D341Med (cell line): ENCODE data around the gene FNBP1.

Experiments used
- DNase-seq: peaks from one replicate; pipeline ENCODE4 v3.0.0; 2012; ENCODE audit warnings: low spot score

Gene FNBP1

DNA sequence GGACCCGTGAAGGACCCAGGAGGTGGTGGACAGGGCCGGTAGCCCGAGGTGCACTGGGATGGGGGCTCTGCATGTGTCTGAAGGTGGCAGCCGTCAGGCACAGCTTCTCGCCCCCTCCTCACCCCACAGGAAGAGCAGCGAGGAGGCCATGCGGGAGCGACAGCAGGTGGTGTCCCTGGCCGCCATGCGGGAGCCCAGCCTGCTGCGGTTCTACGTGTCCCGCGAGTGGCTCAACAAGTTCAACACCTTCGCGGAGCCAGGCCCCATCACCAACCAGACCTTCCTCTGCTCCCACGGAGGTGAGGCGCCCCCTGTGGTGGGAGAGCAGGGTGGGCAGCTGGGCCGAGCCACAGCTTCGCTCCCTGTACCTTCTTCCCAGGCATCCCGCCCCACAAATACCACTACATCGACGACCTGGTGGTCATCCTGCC lies 167.8 kb downstream of the FNBP1 start:
- no peak for DNase-seq

DNA sequence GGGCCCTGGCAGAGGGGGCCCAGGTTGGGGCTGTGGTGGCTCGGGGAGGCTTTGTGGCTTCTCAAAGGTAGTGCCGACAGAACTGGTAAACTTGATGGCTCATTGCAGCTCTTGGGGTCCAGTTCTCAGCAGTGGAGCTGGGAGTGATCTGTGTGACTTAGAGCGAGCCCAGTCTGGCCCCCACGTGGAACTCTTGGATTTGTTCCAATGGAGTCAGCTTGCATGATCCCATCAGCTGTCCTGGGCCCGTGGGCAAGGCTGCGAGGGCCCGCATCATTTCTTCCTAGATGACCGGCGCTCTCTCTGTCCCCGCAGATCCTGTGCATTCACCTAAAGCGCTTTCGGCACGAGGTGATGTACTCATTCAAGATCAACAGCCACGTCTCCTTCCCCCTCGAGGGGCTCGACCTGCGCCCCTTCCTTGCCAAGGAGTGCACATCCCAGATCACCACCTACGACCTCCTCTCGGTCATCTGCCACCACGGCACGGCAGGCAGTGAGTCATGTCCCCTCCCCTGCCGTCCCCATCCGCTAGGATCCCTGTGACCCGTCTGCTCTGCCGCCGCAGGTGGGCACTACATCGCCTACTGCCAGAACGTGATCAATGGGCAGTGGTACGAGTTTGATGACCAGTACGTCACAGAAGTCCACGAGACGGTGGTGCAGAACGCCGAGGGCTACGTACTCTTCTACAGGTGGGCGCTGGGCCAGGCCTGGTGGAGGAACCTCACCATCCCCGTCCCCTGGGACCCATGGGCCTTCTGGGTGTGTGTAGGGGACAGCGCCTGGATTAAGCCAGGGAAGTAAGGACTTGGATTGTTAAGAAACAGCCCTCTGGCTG lies 168.5 kb downstream of the FNBP1 start:
- no peak for DNase-seq

GRCh38 chr9:129873563-129874190 lies 169.3 kb downstream of the FNBP1 start:
- no peak for DNase-seq

- no peak for DNase-seq
Measured at GRCh38 chr9:129871046-129871445, 171.9 kb downstream of the FNBP1 start.

DNA sequence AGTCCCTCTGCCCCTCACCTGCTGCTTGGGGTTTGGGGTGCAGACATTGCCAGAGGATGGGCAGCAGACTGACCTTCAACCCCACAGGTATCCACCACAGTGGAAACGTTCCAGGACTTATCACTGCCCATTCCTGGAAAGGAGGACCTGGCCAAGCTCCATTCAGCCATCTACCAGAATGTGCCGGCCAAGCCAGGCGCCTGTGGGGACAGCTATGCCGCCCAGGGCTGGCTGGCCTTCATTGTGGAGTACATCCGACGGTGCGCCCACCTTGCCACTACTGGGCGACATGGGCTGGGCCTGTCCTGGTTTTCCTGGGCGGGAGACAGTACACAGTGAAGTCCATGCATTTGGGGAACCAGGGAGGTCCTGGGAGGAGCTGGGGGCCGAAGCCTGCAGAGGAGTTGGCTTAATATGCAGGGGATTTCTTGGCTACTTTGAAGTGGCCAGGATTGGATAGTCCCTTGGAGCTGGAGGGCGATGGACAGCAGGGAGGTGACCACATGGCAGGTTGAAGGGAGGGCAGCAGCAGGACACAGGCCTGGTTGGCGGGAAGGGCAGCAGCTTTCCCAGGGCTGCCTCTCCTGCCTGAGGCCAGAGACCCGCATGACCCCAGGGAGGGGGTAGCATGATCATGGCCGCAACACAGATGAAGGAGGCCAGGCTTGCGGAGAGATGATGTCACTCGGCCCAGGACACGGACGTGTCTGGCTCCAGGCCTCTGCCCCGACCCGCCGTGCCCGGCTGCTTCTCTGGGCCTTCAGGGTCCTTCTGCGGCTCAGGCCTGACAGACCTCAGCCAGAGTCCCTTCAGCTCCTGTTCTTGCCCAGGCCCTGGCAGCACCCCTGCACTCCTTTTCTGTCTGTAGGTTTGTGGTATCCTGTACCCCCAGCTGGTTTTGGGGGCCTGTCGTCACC lies 173.1 kb downstream of the FNBP1 start:
- no peak for DNase-seq

GRCh38 chr9:129868872-129869486 lies 174.0 kb downstream of the FNBP1 start:
- no peak for DNase-seq

DNA sequence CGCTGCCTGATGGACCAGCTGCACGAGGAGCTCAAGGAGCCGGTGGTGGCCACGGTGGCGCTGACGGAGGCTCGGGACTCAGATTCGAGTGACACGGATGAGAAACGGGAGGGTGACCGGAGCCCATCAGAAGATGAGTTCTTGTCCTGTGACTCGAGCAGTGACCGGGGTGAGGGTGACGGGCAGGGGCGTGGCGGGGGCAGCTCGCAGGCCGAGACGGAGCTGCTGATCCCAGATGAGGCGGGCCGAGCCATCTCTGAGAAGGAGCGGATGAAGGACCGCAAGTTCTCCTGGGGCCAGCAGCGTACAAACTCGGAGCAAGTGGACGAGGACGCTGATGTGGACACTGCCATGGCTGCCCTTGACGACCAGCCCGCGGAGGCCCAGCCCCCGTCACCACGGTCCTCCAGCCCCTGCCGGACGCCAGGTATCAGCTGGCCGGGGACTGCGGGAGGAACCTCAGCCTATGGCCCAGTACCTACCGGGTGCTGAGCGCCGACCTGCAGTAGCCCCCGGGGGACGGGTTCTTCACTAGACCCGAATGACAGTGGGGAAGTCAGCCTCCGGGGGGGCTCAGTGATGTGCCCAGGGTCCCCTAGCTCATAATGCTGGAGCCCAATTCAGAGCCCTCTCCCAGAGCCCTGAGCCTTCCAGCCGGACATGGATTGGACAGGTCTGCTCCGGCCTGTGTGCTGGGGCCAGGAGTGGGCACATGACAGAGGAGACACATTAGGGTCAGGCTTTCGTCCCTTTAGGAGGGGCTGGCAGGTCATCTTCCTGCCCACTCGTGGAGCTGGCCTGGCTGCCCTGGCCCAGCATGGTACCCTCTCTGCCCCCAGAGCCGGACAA lies 174.7 kb downstream of the FNBP1 start:
- no peak for DNase-seq

DNA sequence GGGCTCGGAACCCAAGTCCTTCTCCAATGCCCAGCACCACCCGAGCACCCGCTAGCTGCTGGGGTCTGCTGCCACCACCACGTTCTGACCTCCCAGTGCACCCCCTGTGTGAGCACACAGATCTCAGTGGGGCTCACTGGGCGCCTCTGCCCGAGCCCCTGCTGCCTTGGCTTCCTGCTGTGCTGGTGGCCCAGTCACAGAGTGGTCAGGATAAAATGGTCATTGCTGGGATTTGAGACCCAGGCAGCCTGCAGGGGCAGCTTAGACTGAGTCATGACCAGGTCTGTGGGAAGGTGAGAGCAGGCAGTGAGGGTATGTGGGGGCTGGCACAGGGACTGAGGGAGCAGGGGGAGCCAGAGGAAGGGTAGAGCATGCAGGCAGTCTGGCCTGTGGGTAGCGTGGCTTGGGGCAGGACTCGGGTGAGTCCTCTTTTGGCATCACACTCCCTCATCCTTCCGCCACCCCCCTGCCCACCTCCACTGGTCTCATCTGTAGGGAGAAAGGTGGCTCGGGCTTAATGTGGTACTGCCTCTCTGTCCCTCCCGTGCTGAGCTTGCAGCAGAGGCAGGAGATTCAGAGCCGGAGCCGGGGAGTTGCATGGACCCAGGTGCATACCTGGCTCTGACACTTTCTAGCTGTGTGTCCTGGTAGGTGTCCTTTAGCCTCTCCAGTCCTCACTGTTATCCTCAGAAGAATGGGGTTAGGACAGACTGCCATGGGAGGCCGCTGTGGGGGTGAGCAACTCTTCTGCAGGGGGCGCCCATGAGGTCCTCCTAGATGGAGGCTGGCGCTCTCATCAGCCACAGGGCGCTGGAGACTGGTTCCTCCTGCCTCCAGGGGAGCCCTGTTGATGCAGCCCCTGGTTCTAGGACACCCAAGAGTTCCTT lies 175.6 kb downstream of the FNBP1 start:
- DNase-seq = no peak

DNA sequence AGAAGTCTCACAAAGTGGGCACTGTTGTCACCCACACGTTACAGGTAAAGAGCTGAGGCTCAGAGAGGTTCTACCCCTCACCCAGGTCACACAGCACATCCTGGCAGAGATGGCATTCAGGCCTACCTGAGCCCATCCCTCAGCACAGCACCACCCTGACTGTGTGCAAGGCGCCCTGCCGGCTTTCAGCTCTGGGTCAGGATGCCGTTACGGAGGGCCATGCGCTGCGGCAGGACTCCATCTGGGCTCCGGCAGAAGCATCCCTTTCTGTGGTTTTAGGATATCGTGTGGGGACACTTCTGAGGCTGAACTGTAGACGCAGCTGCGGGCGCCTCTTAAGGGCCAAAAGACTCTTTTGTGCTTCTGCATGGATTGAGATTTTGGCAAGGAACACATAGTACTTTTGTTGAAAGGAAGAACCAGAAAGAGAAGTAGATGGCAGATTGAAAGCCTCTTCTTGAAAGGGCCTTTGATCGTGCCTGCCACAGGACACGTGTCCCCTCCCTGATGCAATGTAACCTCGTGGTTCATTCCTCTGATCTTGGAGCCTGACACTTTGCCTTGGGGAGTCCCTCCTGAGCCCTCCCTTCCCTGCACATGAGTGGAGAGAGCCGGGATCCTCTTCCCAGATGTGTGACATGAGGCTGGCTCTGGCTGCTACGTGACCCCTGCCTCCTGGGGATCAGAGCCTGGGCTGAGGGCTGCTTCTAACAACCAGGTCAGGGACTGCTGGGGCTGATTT lies 176.4 kb downstream of the FNBP1 start:
- DNase-seq = no peak

- DNase-seq = no peak
Measured at GRCh38 chr9:129865668-129866320, 177.2 kb downstream of the FNBP1 start.

DNA sequence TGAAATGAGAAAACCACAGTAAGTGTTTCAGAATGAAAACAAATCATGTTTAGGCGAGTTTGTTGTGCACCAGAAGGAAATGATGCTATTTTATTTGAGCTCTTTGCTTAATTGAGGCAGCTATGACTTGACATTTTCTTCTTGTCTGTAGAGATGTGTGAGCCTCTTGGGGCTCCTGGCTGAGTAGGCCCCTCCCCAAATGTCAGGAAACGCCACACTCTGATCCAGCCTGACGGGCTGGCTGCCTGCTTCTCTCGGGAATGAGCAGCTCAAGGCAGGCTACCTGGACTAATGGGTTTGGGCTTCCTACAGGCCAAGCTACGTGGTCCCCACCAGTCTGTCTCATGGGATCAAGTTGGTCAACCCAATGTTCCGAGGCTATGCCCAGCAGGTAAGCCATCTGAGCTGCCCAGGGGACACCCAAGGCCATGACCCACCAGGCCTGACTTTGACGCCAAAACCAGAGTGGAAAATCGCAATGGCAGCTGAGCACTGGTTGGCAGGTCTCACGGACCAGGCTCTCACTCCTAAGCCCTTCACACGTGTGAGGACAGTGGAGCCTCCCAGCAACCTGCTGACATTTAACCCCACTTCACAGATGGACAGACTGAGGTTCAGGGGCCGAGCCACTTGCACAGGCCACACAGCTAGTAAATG lies 177.9 kb downstream of the FNBP1 start:
- no peak for DNase-seq

GRCh38 chr9:129863059-129863690 lies 179.8 kb downstream of the FNBP1 start:
- no peak for DNase-seq

- no peak for DNase-seq
Measured at GRCh38 chr9:129861447-129861827, 181.6 kb downstream of the FNBP1 start.

DNA sequence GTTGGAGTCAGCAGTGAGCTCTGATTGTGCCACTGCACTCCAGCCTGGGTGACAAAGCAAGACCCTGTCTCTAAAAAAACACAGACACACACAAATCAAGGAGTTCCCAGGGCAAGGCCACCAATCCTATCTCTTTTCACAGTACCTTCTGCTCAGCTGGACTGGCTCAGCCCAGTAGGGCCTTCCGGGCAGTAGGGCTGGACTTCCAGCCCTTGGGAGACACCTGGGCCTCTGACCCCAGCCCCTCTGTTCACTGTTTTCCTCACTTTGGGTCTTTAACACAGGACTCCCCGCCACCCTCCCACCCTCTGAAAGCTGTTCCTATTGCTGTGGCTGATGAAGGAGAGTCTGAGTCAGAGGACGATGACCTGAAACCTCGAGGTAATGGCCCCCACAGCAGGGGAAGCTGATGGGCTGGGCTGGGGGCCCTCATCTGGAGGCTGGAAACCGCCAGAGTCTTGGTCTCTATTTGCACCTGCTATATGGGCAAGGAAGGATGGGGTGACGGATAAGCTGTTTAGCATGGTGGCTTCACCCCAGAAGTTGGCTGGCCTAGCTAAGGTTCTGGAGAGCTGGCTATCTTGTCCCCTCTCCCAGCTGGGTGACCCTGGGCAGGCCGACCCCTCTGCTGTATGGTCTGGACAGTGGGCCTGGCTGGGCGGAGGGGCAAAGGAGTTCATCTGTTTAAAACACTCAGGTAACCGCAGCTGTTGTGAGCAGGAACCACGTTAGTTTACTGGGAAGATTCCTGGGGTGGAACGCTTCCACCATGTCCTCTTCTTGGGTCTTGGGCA lies 182.1 kb downstream of the FNBP1 start:
- DNase-seq = no peak

DNA sequence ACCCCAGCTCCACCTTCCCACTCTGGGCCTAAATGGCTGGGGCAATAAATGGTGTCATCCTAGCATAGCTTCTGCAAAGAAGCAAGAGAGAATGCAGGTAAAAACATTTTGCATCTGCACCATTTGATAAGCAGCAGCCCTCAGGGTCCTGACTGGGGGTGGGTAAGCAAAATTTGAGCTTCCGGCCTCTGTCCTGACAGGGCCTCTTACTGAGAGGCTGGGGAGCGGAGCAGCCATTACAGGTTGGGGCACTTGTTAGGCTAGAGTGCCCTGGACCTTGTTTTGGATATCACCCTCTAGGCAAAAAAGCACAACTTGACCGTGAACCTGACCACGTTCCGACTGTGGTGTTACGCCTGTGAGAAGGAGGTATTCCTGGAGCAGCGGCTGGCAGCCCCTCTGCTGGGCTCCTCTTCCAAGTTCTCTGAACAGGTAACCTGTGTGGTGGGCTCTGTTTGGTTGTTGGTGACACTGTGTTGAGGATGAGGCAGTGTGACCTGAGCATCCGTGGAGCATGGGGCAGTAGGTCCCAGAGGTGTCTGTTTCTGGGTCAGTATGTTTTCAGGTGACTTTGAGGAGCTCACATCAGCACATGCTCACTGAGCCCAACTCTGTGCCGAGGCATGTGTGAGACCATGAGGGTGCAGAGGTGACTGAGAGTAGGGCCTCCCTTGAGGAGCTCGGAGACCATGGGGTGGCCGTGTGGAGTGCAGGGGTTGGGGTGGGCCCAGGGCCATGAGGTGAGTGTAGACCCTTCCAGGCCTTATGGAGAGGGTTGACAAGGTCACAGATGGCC lies 184.6 kb downstream of the FNBP1 start:
- no peak for DNase-seq

DNA sequence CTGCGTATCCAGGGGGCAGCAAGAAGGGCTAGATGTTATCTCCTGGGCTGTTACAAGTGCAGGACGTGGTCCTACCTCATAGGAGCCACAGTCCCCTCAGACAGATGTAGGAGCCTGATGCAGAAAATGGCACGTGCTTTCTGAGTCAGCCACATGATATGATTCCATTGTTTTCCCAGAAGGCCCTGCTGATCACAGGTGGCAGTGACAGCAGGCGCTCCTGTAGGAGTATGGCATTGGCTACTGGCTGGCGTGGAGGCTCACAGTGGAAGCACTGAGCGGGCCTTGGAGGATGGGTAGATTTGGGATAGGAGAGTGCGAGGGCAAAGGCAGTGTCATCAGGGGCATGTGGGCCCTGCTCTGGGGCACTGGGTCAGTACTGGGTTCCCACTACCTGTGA lies 185.8 kb downstream of the FNBP1 start:
- DNase-seq = no peak
